PC-9 (cell line): ENCODE results near the gene ST3GAL6. TPM values are rescaled to one million over a fixed set of nuclear protein-coding genes. Genes with fewer than 3 reads are reported as not detected.
A peak's percentile ranks its signal among the peaks of the same experiment; 100 is the strongest.

Experiments used
- BruUV-seq: library from RNA; stranded (reverse); fragments of 400-500 nt; replicated peaks from 2 replicates; lab custom pipeline; 2021; lab: Mats Ljungman, UMichigan
- CTCF ChIA-PET: fragments of 300-600 bp; sonication (Branson Sonifier 250); formaldehyde crosslinking; loops from one replicate; lab custom pipeline; 2022; ENCODE audit warnings: antibody characterized with exemption; lab: Charles Lee
- POLR2A ChIA-PET: fragments of 300-600 bp; sonication (Branson Sonifier 250); formaldehyde crosslinking; loops from one replicate; lab custom pipeline; 2022; ENCODE audit warnings: antibody characterized with exemption; ENCODE audit not compliant: unreplicated experiment; lab: Charles Lee
- DNase-seq, 2 experiments: peaks; one replicate each; pipeline versions ENCODE4 v3.0.0 to v3.0.0-alpha.2; 2015 to 2022; ENCODE audit warnings: mixed read lengths in 1 of 2
- H2AFZ ChIP-seq: fragments of 200-600 bp; sonication (generic); 2 replicates; pipeline ENCODE4 v1.8.1; 2017; ENCODE audit warnings: antibody characterized with exemption
- H3F3A ChIP-seq: fragments of 200-600 bp; sonication (generic); 2 replicates; pipeline ENCODE4 v1.8.1; 2017; ENCODE audit warnings: antibody characterized with exemption, mild to moderate bottlenecking, low read depth; ENCODE audit not compliant: insufficient read depth
- H3K27ac ChIP-seq: fragments of 200-600 bp; sonication (generic); 2 replicates; pipeline ENCODE4 v1.6.1; 2016; ENCODE audit warnings: mixed run types
- H3K27me3 ChIP-seq: fragments of 200-600 bp; sonication (generic); 2 replicates; pipeline ENCODE4 v1.6.1; 2016; ENCODE audit warnings: low read depth, mixed run types; ENCODE audit not compliant: insufficient read depth
- H3K36me3 ChIP-seq: fragments of 200-600 bp; sonication (generic); 2 replicates; pipeline ENCODE4 v1.6.1; 2016; ENCODE audit warnings: low read depth, mixed run types
- H3K4me1 ChIP-seq: fragments of 200-600 bp; sonication (generic); replicated peaks from 2 replicates; pipeline ENCODE4 v1.6.1; 2016; ENCODE audit warnings: mixed run types; ENCODE audit not compliant: insufficient read depth
- H3K4me2 ChIP-seq: fragments of 200-600 bp; sonication (generic); 2 replicates; pipeline ENCODE4 v1.6.1; 2017; ENCODE audit warnings: mixed run types
- H3K4me3 ChIP-seq: fragments of 200-600 bp; sonication (generic); 2 replicates; pipeline ENCODE4 v1.6.1; 2016; ENCODE audit warnings: mixed run types
- H3K79me2 ChIP-seq: fragments of 200-600 bp; sonication (generic); 2 replicates; pipeline ENCODE4 v1.6.1; 2017; ENCODE audit warnings: low read depth, mixed run types
- H3K9me2 ChIP-seq: fragments of 200-600 bp; sonication (generic); 2 replicates; pipeline ENCODE4 v1.8.1; 2017; ENCODE audit warnings: mild to moderate bottlenecking; ENCODE audit not compliant: insufficient read depth
- H3K9me3 ChIP-seq: fragments of 200-600 bp; sonication (generic); 2 replicates; pipeline ENCODE4 v1.8.1; 2016; ENCODE audit warnings: low read depth; ENCODE audit not compliant: insufficient read depth
- H4K20me1 ChIP-seq: fragments of 200-600 bp; sonication (generic); 2 replicates; pipeline ENCODE4 v1.8.1; 2017; ENCODE audit not compliant: insufficient read depth
- CTCF ChIP-seq: fragments of 200-600 bp; sonication (generic); conservative IDR thresholded peaks from 2 replicates; pipeline ENCODE4 v1.6.1; 2017; ENCODE audit warnings: mixed run types, antibody characterized with exemption, mild to moderate bottlenecking, moderate library complexity
- EZH2 ChIP-seq: fragments of 200-600 bp; sonication (generic); IDR thresholded peaks from 2 replicates; pipeline ENCODE4 v1.8.0; 2017; ENCODE audit warnings: antibody characterized with exemption, low read depth
- intact Hi-C: fragments of 100-400 bp; cut with micrococcal nuclease; formaldehyde crosslinking; loops from one replicate; pipeline ENCODE4 v1.10.0; 2022; ENCODE audit not compliant: unreplicated experiment
- total RNA-seq: library from RNA; stranded (reverse); gene quantifications from 2 replicates; pipeline ENCODE4 v1.2.3, GENCODE V29; 2021

The ST3GAL6 gene
- total RNA-seq, 1 experiment from 2014 or later = 5.4 TPM

- H3K27me3 ChIP-seq = no peaks in the 10 kb centered on the region
- intact Hi-C loops = loop anchor here (10.0 kb wide), 1 partner anchor 402 kb away; no protein-coding TSS in a partner anchor
- H3K4me1 ChIP-seq = peaks cover 23% of the 10 kb centered on the region
- no peak overlapping the region for H3K4me3 ChIP-seq
- no peaks in the 10 kb centered on the region for H3K9me2 ChIP-seq
- DNase-seq = no peak
- H2AFZ ChIP-seq = no peak overlapping the region
- POLR2A ChIA-PET = no interaction called here
- no peaks in the 10 kb centered on the region for H4K20me1 ChIP-seq
- no peaks in the 10 kb centered on the region for H3K9me3 ChIP-seq
- no peak overlapping the region for H3K27ac ChIP-seq
- TF ChIP-seq EZH2 = no peak
- TF ChIP-seq CTCF = no peak
- no peaks in the 10 kb centered on the region for H3K36me3 ChIP-seq
- no peaks in the 10 kb centered on the region; the same call in 1 of the 2 replicates for H3F3A ChIP-seq
- H3K79me2 ChIP-seq = 0 out of 2 replicates have a peak, but pooled peaks cover 3% of the 10 kb centered on the region
- CTCF ChIA-PET = no interaction called here
- no TSS peak for BruUV-seq
- H3K4me2 ChIP-seq = no peak overlapping the region
These were observed 25.8 kb upstream of the ST3GAL6 start for GRCh38 chr3:98737301-98737700.

- H3K9me2 ChIP-seq = no peaks in the 10 kb centered on the region
These were observed 23.9 kb upstream of the ST3GAL6 start for GRCh38 chr3:98739266-98739665.

GRCh38 chr3:98740324-98740723 is 22.8 kb upstream of the ST3GAL6 start:
- intact Hi-C loops = no loop called here
- Histone ChIP-seq H3K9me3 (no peaks in the 10 kb centered on the region), H3K4me1 (peaks cover 13% of the 10 kb centered on the region), H3K9me2 (no peaks in the 10 kb centered on the region), H3K27me3 (no peaks in the 10 kb centered on the region), H3K36me3 (no peaks in the 10 kb centered on the region), H4K20me1 (no peaks in the 10 kb centered on the region), H3K27ac (no peak overlapping the region), H2AFZ (no peak overlapping the region), H3K79me2 (no peaks in the 10 kb centered on the region), H3K4me2 (no peak overlapping the region), H3F3A (no peaks in the 10 kb centered on the region; the same call in 1 of the 2 replicates), H3K4me3 (no peak overlapping the region)
- no peak for DNase-seq
- TF ChIP-seq CTCF = no peak
- TF ChIP-seq EZH2 = no peak
- BruUV-seq = no TSS peak
- ChIA-PET POLR2A (no interaction called here), CTCF (interaction anchor here (0.7 kb wide), 1 partner anchor 47 kb away, joined by 8 read pairs; no protein-coding TSS in a partner anchor)

More at GRCh38 chr3:98739266-98739665, 23.9 kb upstream of the ST3GAL6 start:
- Histone ChIP-seq H3K79me2 (0 out of 2 replicates have a peak, but pooled peaks cover 3% of the 10 kb centered on the region), H4K20me1 (no peaks in the 10 kb centered on the region), H3F3A (no peaks in the 10 kb centered on the region; the same call in 1 of the 2 replicates), H3K4me3 (no peak overlapping the region), H3K9me3 (no peaks in the 10 kb centered on the region), H3K36me3 (no peaks in the 10 kb centered on the region), H3K27me3 (no peaks in the 10 kb centered on the region), H3K27ac (no peak overlapping the region), H3K4me2 (no peak overlapping the region), H2AFZ (peak overlapping the region; percentile 5; the same call in 1 of the 2 replicates), H3K4me1 (peaks cover 15% of the 10 kb centered on the region)
- POLR2A ChIA-PET = no interaction called here
- BruUV-seq = no TSS peak
- TF ChIP-seq EZH2 (no peak), CTCF (no peak)
- no peak for DNase-seq
- CTCF ChIA-PET = no interaction called here
- intact Hi-C loops = loop anchor here (10.0 kb wide), 1 partner anchor 404 kb away; no protein-coding TSS in a partner anchor
